Natural killer cell (primary cell): ENCODE results near the gene CAPG. TPM values are rescaled to one million over a fixed set of nuclear protein-coding genes. Genes with fewer than 3 reads are reported as not detected.
A peak's percentile ranks its signal among the peaks of the same experiment; 100 is the strongest.

Source experiments
- ATAC-seq, 3 donors: fragments of 150-1000 bp in 2 of 3; fragments of 200-7000 bp in 1 of 3; cut with Tn5 transposase; 1 replicate in 1 of 3; 2 replicates in 2 of 3; pipeline ENCODE4 v1.10.0; 2021; ENCODE audit warnings: mild to moderate bottlenecking in 2 of 3, moderate library complexity in 2 of 3
- DNase-seq, 2 donors: peaks; one replicate each; pipeline versions ENCODE4 v3.0.0 to v3.0.0-alpha.2; 2013 to 2021; ENCODE audit warnings: mixed read lengths in 1 of 2
- H3K27ac ChIP-seq: one replicate; pipeline ENCODE4 v1.5.1; 2013; ENCODE audit warnings: mild to moderate bottlenecking, low read length
- H3K27me3 ChIP-seq: one replicate; pipeline ENCODE4 v1.6.1; 2013; ENCODE audit warnings: low read length; ENCODE audit not compliant: control insufficient read depth, insufficient read depth
- H3K36me3 ChIP-seq: one replicate; pipeline ENCODE4 v1.6.1; 2013; ENCODE audit warnings: low read length; ENCODE audit not compliant: control insufficient read depth, insufficient read depth
- H3K4me1 ChIP-seq: one replicate; pipeline ENCODE4 v1.6.1; 2013; ENCODE audit warnings: low read length; ENCODE audit not compliant: control insufficient read depth, insufficient read depth
- H3K4me3 ChIP-seq: one replicate; pipeline ENCODE4 v1.5.1; 2013; ENCODE audit warnings: low read length
- H3K9me3 ChIP-seq: one replicate; pipeline ENCODE4 v1.6.1; 2013; ENCODE audit warnings: low read length; ENCODE audit not compliant: control insufficient read depth, insufficient read depth
- H3K27ac Mint-ChIP-seq, 2 donors: one replicate each; pipeline ENCODE4 v1.8.0; 2022; ENCODE audit warnings: mild to moderate bottlenecking in 2 of 2, mixed read lengths in 2 of 2, moderate library complexity in 1 of 2
- H3K27me3 Mint-ChIP-seq, 2 donors: one replicate each; pipeline ENCODE4 v1.8.0; 2022; ENCODE audit warnings: low read depth in 2 of 2, mixed read lengths in 2 of 2
- H3K36me3 Mint-ChIP-seq: one replicate; pipeline ENCODE4 v1.8.0; 2022; ENCODE audit warnings: mixed read lengths
- H3K4me1 Mint-ChIP-seq, 2 donors: one replicate each; pipeline ENCODE4 v1.8.0; 2022; ENCODE audit warnings: mixed read lengths in 2 of 2
- H3K4me3 Mint-ChIP-seq: one replicate; pipeline ENCODE4 v1.8.0; 2022; ENCODE audit warnings: mild to moderate bottlenecking, moderate library complexity, mixed read lengths
- H3K9me3 Mint-ChIP-seq, 2 donors: one replicate each; pipeline ENCODE4 v1.8.0; 2022; ENCODE audit warnings: mixed read lengths in 2 of 2
- CTCF ChIP-seq: fragments of 200-600 bp; IDR thresholded peaks from one replicate; pipeline ENCODE4 v1.8.0; 2022; ENCODE audit warnings: antibody characterized with exemption
- WGBS: methylation state at CpG from one replicate; pipeline ENCODE4 v1.1.7; 2013; ENCODE audit warnings: missing lambda C conversion rate; ENCODE audit not compliant: insufficient coverage; 5-methylcytosine and 5-hydroxymethylcytosine counted together
- intact Hi-C: fragments of 100-400 bp; cut with micrococcal nuclease; formaldehyde crosslinking; loops from one replicate; pipeline ENCODE4 v1.14.2; 2022
- total RNA-seq, 4 donors: library from RNA; stranded (reverse); fragments of 120-200 nt in 1 of 4; gene quantifications; one replicate each; pipeline versions ENCODE4 v1.2.3 to v1.2.4, GENCODE V29; 2013 to 2022

CAPG gene
- total RNA-seq, 3 donors from 2014 or later (not counting 1 experiment from before 2014, with no cell fraction given): 10.6 to 50.3 (median 19.3) TPM

- H3K36me3 Mint-ChIP-seq: no peaks in the 10 kb centered on the region
- H3K4me1 Mint-ChIP-seq: peaks cover 5 to 19% of the 10 kb centered on the region in 2 donors
- no peak for DNase-seq
- 70% methylated on average over 9 of the region's 10 CpGs for WGBS
- no peaks in the 10 kb centered on the region for H3K9me3 Mint-ChIP-seq
- no peaks in the 10 kb centered on the region for H3K27me3 ChIP-seq
- ATAC-seq: no peak
- no peaks in the 10 kb centered on the region for H3K9me3 ChIP-seq
- intact Hi-C loops: no loop called here
- H3K4me3 ChIP-seq: no peak overlapping the region
- H3K27ac ChIP-seq: peak overlapping the region; percentile 78
- TF ChIP-seq CTCF: no peak
- no peaks in the 10 kb centered on the region for H3K27me3 Mint-ChIP-seq
- peaks cover 20% of the 10 kb centered on the region for H3K4me1 ChIP-seq
- H3K36me3 ChIP-seq: no peaks in the 10 kb centered on the region
- peak overlapping the region; percentile 77 to 95 for H3K27ac Mint-ChIP-seq
- H3K4me3 Mint-ChIP-seq: peak overlapping the region; percentile 89
These were observed 26.8 kb upstream of the CAPG start for GRCh38 chr2:85436836-85437487.

- peaks cover 20% of the 10 kb centered on the region for H3K4me1 ChIP-seq
- intact Hi-C loops: no loop called here
- H3K9me3 Mint-ChIP-seq: no peaks in the 10 kb centered on the region
- no peaks in the 10 kb centered on the region for H3K27me3 ChIP-seq
- no peak for DNase-seq
- TF ChIP-seq CTCF: no peak
- peak overlapping the region; percentile 77 to 95 for H3K27ac Mint-ChIP-seq
- no peaks in the 10 kb centered on the region for H3K36me3 ChIP-seq
- H3K4me3 Mint-ChIP-seq: peak overlapping the region; percentile 78
- WGBS: 94% methylated on average over 16 of the region's 16 CpGs
- no peak for ATAC-seq
- H3K27ac ChIP-seq: peak overlapping the region; percentile 78
- no peaks in the 10 kb centered on the region for H3K27me3 Mint-ChIP-seq
- H3K9me3 ChIP-seq: no peaks in the 10 kb centered on the region
- no peaks in the 10 kb centered on the region for H3K36me3 Mint-ChIP-seq
- peaks cover 5 to 19% of the 10 kb centered on the region in 2 donors for H3K4me1 Mint-ChIP-seq
- H3K4me3 ChIP-seq: no peak overlapping the region
These were observed 26.0 kb upstream of the CAPG start for GRCh38 chr2:85435981-85436835.

- H3K4me1 ChIP-seq: peaks cover 20% of the 10 kb centered on the region
- no peak for ATAC-seq
- no peak for TF ChIP-seq CTCF
- no peak overlapping the region for H3K27ac ChIP-seq
- no peak overlapping the region for H3K4me3 Mint-ChIP-seq
- H3K36me3 Mint-ChIP-seq: no peaks in the 10 kb centered on the region
- no peaks in the 10 kb centered on the region for H3K27me3 ChIP-seq
- H3K27ac Mint-ChIP-seq: peak overlapping the region in 1 of 2 donors; percentile 68
- H3K36me3 ChIP-seq: no peaks in the 10 kb centered on the region
- H3K9me3 ChIP-seq: no peaks in the 10 kb centered on the region
- WGBS: 85% methylated on average over 21 of the region's 21 CpGs
- H3K4me3 ChIP-seq: no peak overlapping the region
- H3K9me3 Mint-ChIP-seq: no peaks in the 10 kb centered on the region
- no peaks in the 10 kb centered on the region for H3K27me3 Mint-ChIP-seq
- no peak for DNase-seq
- peaks cover 5 to 19% of the 10 kb centered on the region in 2 donors for H3K4me1 Mint-ChIP-seq
- intact Hi-C loops: no loop called here
These were observed 25.2 kb upstream of the CAPG start for GRCh38 chr2:85435220-85435958.
